ENCODE data around the gene ZNF81.
"Not testable (repeated sequence)": the region's sequence is repeated elsewhere in the genome, so short reads cannot be mapped to it uniquely, and the experiment has no call there.

The ZNF81 gene

DNA sequence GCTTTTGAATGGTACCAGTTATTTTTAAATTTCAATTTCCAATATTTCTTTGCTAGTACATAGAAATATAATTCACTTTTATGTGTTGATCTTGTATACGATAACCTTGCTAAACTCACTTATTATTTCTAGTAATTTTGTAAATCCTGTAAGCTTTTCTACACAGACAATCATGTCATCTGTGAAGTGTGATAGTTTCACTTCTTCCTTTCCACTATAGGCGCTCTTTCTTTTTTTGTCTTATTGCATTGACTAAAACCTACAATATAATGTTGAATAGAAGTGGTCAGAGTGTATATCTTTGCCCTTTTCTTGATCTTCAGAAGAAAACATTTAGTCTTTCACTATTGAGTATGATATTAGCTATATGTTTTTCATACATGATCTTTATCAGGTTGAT, 90.5 kb downstream of the ZNF81 start:
- Histone ChIP-seq H3K9ac (ENCODE audit: low read length) (no peak overlapping the region), H3K9me3 (ENCODE audit: insufficient read depth, low read length) (no peaks in the 10 kb centered on the region), H3K4me2 (ENCODE audit: low read length) (no peak overlapping the region), H3K27ac (ENCODE audit: low read length) (no peak overlapping the region), H3K4me3 (ENCODE audit: low read length) (no peak overlapping the region), H3K79me2 (ENCODE audit: low read length) (no peaks in the 10 kb centered on the region), H3K36me3 (replicated peaks; ENCODE audit: low read depth, low read length) (no peaks in the 10 kb centered on the region), H2AFZ (ENCODE audit: low read depth, low read length) (no peak overlapping the region), H3K27me3 (ENCODE audit: low read depth, low read length) (no peaks in the 10 kb centered on the region), H3K4me1 (ENCODE audit: low read length) (peaks cover 5% of the 10 kb centered on the region), H4K20me1 (ENCODE audit: insufficient read depth, low read length) (no peaks in the 10 kb centered on the region)
- no peak for TF ChIP-seq EZH2phosphoT487 (IDR thresholded peaks at IDR 0.05; ENCODE audit: low read depth)
- TF ChIP-seq, protein P1, sequence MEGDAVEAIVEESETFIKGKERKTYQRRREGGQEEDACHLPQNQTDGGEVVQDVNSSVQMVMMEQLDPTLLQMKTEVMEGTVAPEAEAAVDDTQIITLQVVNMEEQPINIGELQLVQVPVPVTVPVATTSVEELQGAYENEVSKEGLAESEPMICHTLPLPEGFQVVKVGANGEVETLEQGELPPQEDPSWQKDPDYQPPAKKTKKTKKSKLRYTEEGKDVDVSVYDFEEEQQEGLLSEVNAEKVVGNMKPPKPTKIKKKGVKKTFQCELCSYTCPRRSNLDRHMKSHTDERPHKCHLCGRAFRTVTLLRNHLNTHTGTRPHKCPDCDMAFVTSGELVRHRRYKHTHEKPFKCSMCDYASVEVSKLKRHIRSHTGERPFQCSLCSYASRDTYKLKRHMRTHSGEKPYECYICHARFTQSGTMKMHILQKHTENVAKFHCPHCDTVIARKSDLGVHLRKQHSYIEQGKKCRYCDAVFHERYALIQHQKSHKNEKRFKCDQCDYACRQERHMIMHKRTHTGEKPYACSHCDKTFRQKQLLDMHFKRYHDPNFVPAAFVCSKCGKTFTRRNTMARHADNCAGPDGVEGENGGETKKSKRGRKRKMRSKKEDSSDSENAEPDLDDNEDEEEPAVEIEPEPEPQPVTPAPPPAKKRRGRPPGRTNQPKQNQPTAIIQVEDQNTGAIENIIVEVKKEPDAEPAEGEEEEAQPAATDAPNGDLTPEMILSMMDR (IDR thresholded peaks at IDR 0.05; ENCODE audit: low read depth, low read length), result no peak

DNA sequence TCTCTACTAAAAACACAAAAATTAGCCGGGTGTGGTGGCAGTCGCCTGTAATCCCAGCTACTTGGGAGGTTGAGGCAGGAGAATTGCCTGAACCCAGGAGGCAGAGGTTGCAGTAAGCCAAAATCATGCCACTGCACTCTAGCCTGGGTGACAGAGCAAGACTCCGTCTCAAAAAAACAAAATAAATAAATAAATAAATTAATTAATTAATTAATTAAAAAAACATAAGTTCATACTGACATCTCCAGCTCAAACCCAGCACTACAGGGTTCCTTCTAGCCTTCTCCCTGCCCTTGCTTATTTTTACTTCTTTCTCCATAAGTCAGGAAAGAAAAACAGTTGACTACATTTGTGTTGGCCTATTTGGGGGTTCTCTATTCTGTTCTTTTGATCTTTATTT, 95.3 kb downstream of the ZNF81 start:
- not testable (repeated sequence) for H3K4me2 ChIP-seq (ENCODE audit: low read length); H3K9me3 ChIP-seq (ENCODE audit: insufficient read depth, low read length); H3K36me3 ChIP-seq (replicated peaks; ENCODE audit: low read depth, low read length); H3K27ac ChIP-seq (ENCODE audit: low read length); H4K20me1 ChIP-seq (ENCODE audit: insufficient read depth, low read length); H2AFZ ChIP-seq (ENCODE audit: low read depth, low read length); H3K9ac ChIP-seq (ENCODE audit: low read length); H3K4me3 ChIP-seq (ENCODE audit: low read length); H3K27me3 ChIP-seq (ENCODE audit: low read depth, low read length); H3K79me2 ChIP-seq (ENCODE audit: low read length)
- peaks cover 21% of the 10 kb centered on the region for H3K4me1 ChIP-seq (ENCODE audit: low read length)

DNA sequence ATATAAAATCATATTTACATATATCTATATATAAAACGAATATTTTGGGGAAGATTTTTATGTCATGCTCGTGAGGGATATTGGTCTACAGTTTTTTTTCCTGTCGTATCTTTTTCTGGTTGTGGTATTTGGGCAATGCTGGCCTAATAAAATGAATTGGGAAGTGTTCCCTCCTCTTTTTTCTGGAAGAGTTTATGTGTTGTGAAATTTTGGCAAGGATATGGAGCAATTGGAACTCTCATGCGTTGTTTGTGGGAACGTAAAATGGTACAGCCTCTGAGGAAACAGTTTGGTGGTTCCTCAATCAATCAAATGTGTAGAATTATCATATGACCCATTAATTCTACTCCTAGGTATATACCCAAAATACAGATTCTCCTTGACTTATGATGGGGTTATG, 97.2 kb downstream of the ZNF81 start:
- Histone ChIP-seq H3K9me3 (ENCODE audit: insufficient read depth, low read length) (no peaks in the 10 kb centered on the region; the same call in 1 of the 2 replicates), H3K36me3 (replicated peaks; ENCODE audit: low read depth, low read length) (peaks cover 6% of the 10 kb centered on the region), H3K79me2 (ENCODE audit: low read length) (no peaks in the 10 kb centered on the region), H3K4me3 (ENCODE audit: low read length) (no peak overlapping the region), H4K20me1 (ENCODE audit: insufficient read depth, low read length) (no peaks in the 10 kb centered on the region), H3K4me2 (ENCODE audit: low read length) (no peak overlapping the region), H3K9ac (ENCODE audit: low read length) (no peak overlapping the region), H2AFZ (ENCODE audit: low read depth, low read length) (no peak overlapping the region), H3K4me1 (ENCODE audit: low read length) (peaks cover 19% of the 10 kb centered on the region), H3K27me3 (ENCODE audit: low read depth, low read length) (no peaks in the 10 kb centered on the region), H3K27ac (ENCODE audit: low read length) (no peak overlapping the region)
- TF ChIP-seq EZH2phosphoT487 (IDR thresholded peaks at IDR 0.05; ENCODE audit: low read depth), result no peak
- TF ChIP-seq, protein P1 (IDR thresholded peaks at IDR 0.05; ENCODE audit: low read depth, low read length), result no peak

DNA sequence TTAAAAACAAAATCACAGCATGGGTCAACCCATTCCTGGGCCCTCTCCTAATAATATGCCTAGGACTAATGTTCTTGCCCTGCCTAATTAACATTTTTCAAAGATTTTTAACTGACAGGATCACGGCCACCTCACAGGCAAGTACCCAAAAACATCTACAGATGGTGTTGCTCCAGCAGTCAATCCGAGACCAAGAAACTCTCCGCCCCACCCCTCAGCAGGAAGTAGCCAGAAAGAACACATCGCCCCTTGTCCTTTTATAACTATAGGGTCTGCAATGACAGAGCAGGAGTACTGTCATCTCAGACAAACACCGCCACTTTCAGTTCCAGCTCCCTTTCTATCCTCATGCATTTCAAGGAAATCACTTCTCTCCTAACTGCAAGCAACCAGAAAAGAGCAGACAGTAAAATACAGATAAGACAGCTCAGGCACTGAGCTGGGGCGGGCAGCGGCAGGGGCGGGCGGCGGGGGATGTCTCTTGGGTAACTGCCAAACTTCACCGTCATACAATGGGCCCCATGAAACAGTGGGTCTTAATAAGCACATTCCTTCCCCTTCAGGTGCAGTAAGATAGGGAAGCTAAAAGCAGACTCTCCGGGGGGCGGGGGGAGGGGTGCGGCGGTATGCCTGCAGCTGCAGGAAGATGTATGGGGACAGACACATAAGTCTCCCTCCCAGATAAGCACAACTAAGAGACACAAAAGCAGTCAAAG, 99.7 kb downstream of the ZNF81 start:
- TF ChIP-seq, protein P1 (IDR thresholded peaks at IDR 0.05; ENCODE audit: low read depth, low read length), result no peak
- no peak for TF ChIP-seq EZH2phosphoT487 (IDR thresholded peaks at IDR 0.05; ENCODE audit: low read depth)
- peaks cover 23% of the 10 kb centered on the region for H3K4me1 ChIP-seq (ENCODE audit: low read length)
- H3K79me2 ChIP-seq (ENCODE audit: low read length), result no peaks in the 10 kb centered on the region
- peak overlapping the region; percentile 82 for H3K4me2 ChIP-seq (ENCODE audit: low read length)
- H3K36me3 ChIP-seq (replicated peaks; ENCODE audit: low read depth, low read length), result peaks cover 6% of the 10 kb centered on the region
- H3K27ac ChIP-seq (ENCODE audit: low read length), result peak overlapping the region; percentile 76
- H2AFZ ChIP-seq (ENCODE audit: low read depth, low read length), result peak overlapping the region; percentile 95
- H3K9me3 ChIP-seq (ENCODE audit: insufficient read depth, low read length), result no peaks in the 10 kb centered on the region; the same call in 1 of the 2 replicates
- peak overlapping the region; percentile 74 for H3K4me3 ChIP-seq (ENCODE audit: low read length)
- no peaks in the 10 kb centered on the region for H4K20me1 ChIP-seq (ENCODE audit: insufficient read depth, low read length)
- H3K27me3 ChIP-seq (ENCODE audit: low read depth, low read length), result no peaks in the 10 kb centered on the region
- peak overlapping the region; percentile 62 for H3K9ac ChIP-seq (ENCODE audit: low read length)

Data from OCI-LY3 (cell line).